Measurements from ENCODE around the gene CACNA1C.

Gene CACNA1C

DNA sequence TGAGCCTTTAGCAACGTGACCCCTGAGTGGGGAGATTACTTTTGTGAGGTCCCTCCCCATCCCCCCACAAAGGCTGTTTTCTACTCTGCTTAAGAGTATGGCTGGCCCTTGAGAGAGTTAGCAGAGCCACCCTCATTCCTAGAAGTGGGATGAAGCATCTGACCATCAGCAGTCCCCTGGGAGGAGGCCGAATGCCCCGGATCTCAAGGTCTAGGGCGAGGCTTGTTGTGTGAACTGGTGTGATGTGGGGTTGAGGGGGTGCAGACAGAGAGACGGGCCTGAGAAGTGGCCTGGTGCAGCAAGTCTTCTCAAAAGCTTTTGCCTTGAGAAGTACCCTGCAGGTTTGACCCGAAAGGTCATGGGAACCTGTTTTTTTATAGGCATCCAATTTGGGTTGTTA lies 589.0 kb downstream of the CACNA1C start:
- H3K9me3 ChIP-seq (ENCODE audit: control insufficient read depth in 5 of 5, low read length in 5 of 5): no peaks in the 10 kb centered on the region
- peaks cover 3 to 19% (median 4%) of the 10 kb centered on the region in 5 donors for H3K27me3 ChIP-seq (ENCODE audit: control insufficient read depth in 5 of 5, insufficient read depth in 4 of 5, low read length in 5 of 5)
- no peak overlapping the region for H3K4me3 ChIP-seq (ENCODE audit: low read depth in 1 of 5, low read length in 5 of 5)
- H3K4me1 ChIP-seq (ENCODE audit: control insufficient read depth in 5 of 5, insufficient read depth in 5 of 5, low read length in 5 of 5): peaks cover 0 to 43% (median 12%) of the 10 kb centered on the region in 5 donors
- no peaks in the 10 kb centered on the region for H3K36me3 ChIP-seq (ENCODE audit: control insufficient read depth in 5 of 5, insufficient read depth in 5 of 5, low read length in 5 of 5)
- H3K9ac ChIP-seq (ENCODE audit: low read length in 5 of 5): no peak overlapping the region
- H3K27ac ChIP-seq (ENCODE audit: low read depth, low read length): no peak overlapping the region

GRCh38 chr12:2642176-2642892 lies 589.5 kb downstream of the CACNA1C start:
- Histone ChIP-seq H3K9ac (ENCODE audit: low read length in 5 of 5) (no peak overlapping the region), H3K36me3 (ENCODE audit: control insufficient read depth in 5 of 5, insufficient read depth in 5 of 5, low read length in 5 of 5) (no peaks in the 10 kb centered on the region), H3K27ac (ENCODE audit: low read depth, low read length) (no peak overlapping the region), H3K4me1 (ENCODE audit: control insufficient read depth in 5 of 5, insufficient read depth in 5 of 5, low read length in 5 of 5) (peaks cover 0 to 43% (median 12%) of the 10 kb centered on the region in 5 donors), H3K27me3 (ENCODE audit: control insufficient read depth in 5 of 5, insufficient read depth in 4 of 5, low read length in 5 of 5) (peaks cover 3 to 19% (median 4%) of the 10 kb centered on the region in 5 donors), H3K9me3 (ENCODE audit: control insufficient read depth in 5 of 5, low read length in 5 of 5) (no peaks in the 10 kb centered on the region), H3K4me3 (ENCODE audit: low read depth in 1 of 5, low read length in 5 of 5) (no peak overlapping the region)

GRCh38 chr12:2642896-2643425 lies 590.2 kb downstream of the CACNA1C start:
- peaks cover 0 to 43% (median 12%) of the 10 kb centered on the region in 5 donors for H3K4me1 ChIP-seq (ENCODE audit: control insufficient read depth in 5 of 5, insufficient read depth in 5 of 5, low read length in 5 of 5)
- no peaks in the 10 kb centered on the region for H3K9me3 ChIP-seq (ENCODE audit: control insufficient read depth in 5 of 5, low read length in 5 of 5)
- H3K9ac ChIP-seq (ENCODE audit: low read length in 5 of 5): no peak overlapping the region
- no peak overlapping the region for H3K27ac ChIP-seq (ENCODE audit: low read depth, low read length)
- H3K36me3 ChIP-seq (ENCODE audit: control insufficient read depth in 5 of 5, insufficient read depth in 5 of 5, low read length in 5 of 5): no peaks in the 10 kb centered on the region
- no peak overlapping the region for H3K4me3 ChIP-seq (ENCODE audit: low read depth in 1 of 5, low read length in 5 of 5)
- peaks cover 3 to 19% (median 4%) of the 10 kb centered on the region in 5 donors for H3K27me3 ChIP-seq (ENCODE audit: control insufficient read depth in 5 of 5, insufficient read depth in 4 of 5, low read length in 5 of 5)

GRCh38 chr12:2643576-2644135 lies 590.9 kb downstream of the CACNA1C start:
- H3K9ac ChIP-seq (ENCODE audit: low read length in 5 of 5): no peak overlapping the region
- peaks cover 0 to 43% (median 12%) of the 10 kb centered on the region in 5 donors for H3K4me1 ChIP-seq (ENCODE audit: control insufficient read depth in 5 of 5, insufficient read depth in 5 of 5, low read length in 5 of 5)
- peaks cover 3 to 19% (median 4%) of the 10 kb centered on the region in 5 donors for H3K27me3 ChIP-seq (ENCODE audit: control insufficient read depth in 5 of 5, insufficient read depth in 4 of 5, low read length in 5 of 5)
- no peak overlapping the region for H3K27ac ChIP-seq (ENCODE audit: low read depth, low read length)
- no peak overlapping the region for H3K4me3 ChIP-seq (ENCODE audit: low read depth in 1 of 5, low read length in 5 of 5)
- H3K9me3 ChIP-seq (ENCODE audit: control insufficient read depth in 5 of 5, low read length in 5 of 5): no peaks in the 10 kb centered on the region
- no peaks in the 10 kb centered on the region for H3K36me3 ChIP-seq (ENCODE audit: control insufficient read depth in 5 of 5, insufficient read depth in 5 of 5, low read length in 5 of 5)

- H3K27ac ChIP-seq (ENCODE audit: low read depth, low read length): no peak overlapping the region
- peaks cover 3 to 13% (median 4%) of the 10 kb centered on the region in 5 donors for H3K27me3 ChIP-seq (ENCODE audit: control insufficient read depth in 5 of 5, insufficient read depth in 4 of 5, low read length in 5 of 5)
- H3K4me1 ChIP-seq (ENCODE audit: control insufficient read depth in 5 of 5, insufficient read depth in 5 of 5, low read length in 5 of 5): peaks cover 0 to 41% (median 12%) of the 10 kb centered on the region in 5 donors
- H3K36me3 ChIP-seq (ENCODE audit: control insufficient read depth in 5 of 5, insufficient read depth in 5 of 5, low read length in 5 of 5): no peaks in the 10 kb centered on the region
- no peak overlapping the region for H3K4me3 ChIP-seq (ENCODE audit: low read depth in 1 of 5, low read length in 5 of 5)
- H3K9ac ChIP-seq (ENCODE audit: low read length in 5 of 5): no peak overlapping the region
- no peaks in the 10 kb centered on the region for H3K9me3 ChIP-seq (ENCODE audit: control insufficient read depth in 5 of 5, low read length in 5 of 5)
Measured at GRCh38 chr12:2644683-2645405, 592.1 kb downstream of the CACNA1C start.

- Histone ChIP-seq H3K4me1 (ENCODE audit: control insufficient read depth in 5 of 5, insufficient read depth in 5 of 5, low read length in 5 of 5) (peaks cover 0 to 35% (median 7%) of the 10 kb centered on the region in 5 donors), H3K27me3 (ENCODE audit: control insufficient read depth in 5 of 5, insufficient read depth in 4 of 5, low read length in 5 of 5) (peaks cover under 1 to 14% (median 3%) of the 10 kb centered on the region in 5 donors), H3K9ac (ENCODE audit: low read length in 5 of 5) (no peak overlapping the region), H3K4me3 (ENCODE audit: low read depth in 1 of 5, low read length in 5 of 5) (no peak overlapping the region), H3K36me3 (ENCODE audit: control insufficient read depth in 5 of 5, insufficient read depth in 5 of 5, low read length in 5 of 5) (no peaks in the 10 kb centered on the region), H3K27ac (ENCODE audit: low read depth, low read length) (no peak overlapping the region), H3K9me3 (ENCODE audit: control insufficient read depth in 5 of 5, low read length in 5 of 5) (no peaks in the 10 kb centered on the region)
Measured at GRCh38 chr12:2645460-2645859, 592.7 kb downstream of the CACNA1C start.

DNA sequence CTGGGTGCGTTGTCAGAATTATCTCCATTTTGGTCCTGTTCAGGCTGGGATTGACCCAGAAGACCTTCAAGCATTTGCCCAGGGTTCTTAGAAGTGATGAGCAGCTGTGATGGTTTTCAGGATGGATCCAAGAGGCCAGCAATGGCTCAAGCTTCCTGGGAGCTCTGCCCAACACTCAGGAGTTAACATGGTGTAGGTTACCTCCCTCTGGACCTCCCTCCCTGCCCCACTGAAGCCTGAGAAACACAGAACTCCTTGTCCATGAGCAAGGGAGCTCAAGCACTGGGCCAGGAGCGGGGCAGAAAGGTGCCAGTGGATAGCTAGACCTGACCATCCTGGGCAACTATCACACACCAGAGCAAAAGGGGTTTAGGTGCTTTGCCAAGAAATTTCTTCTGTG lies 593.6 kb downstream of the CACNA1C start:
- H3K9me3 ChIP-seq (ENCODE audit: control insufficient read depth in 5 of 5, low read length in 5 of 5): no peaks in the 10 kb centered on the region
- H3K4me3 ChIP-seq (ENCODE audit: low read depth in 1 of 5, low read length in 5 of 5): no peak overlapping the region
- H3K27ac ChIP-seq (ENCODE audit: low read depth, low read length): no peak overlapping the region
- no peaks in the 10 kb centered on the region for H3K36me3 ChIP-seq (ENCODE audit: control insufficient read depth in 5 of 5, insufficient read depth in 5 of 5, low read length in 5 of 5)
- H3K27me3 ChIP-seq (ENCODE audit: control insufficient read depth in 5 of 5, insufficient read depth in 4 of 5, low read length in 5 of 5): peaks cover 0 to 14% (median 4%) of the 10 kb centered on the region in 5 donors
- H3K4me1 ChIP-seq (ENCODE audit: control insufficient read depth in 5 of 5, insufficient read depth in 5 of 5, low read length in 5 of 5): peaks cover 0 to 26% (median 0%) of the 10 kb centered on the region in 5 donors
- H3K9ac ChIP-seq (ENCODE audit: low read length in 5 of 5): no peak overlapping the region

GRCh38 chr12:2647186-2647585 lies 594.4 kb downstream of the CACNA1C start:
- Histone ChIP-seq H3K9me3 (ENCODE audit: control insufficient read depth in 5 of 5, low read length in 5 of 5) (no peaks in the 10 kb centered on the region), H3K36me3 (ENCODE audit: control insufficient read depth in 5 of 5, insufficient read depth in 5 of 5, low read length in 5 of 5) (no peaks in the 10 kb centered on the region), H3K9ac (ENCODE audit: low read length in 5 of 5) (no peak overlapping the region), H3K4me1 (ENCODE audit: control insufficient read depth in 5 of 5, insufficient read depth in 5 of 5, low read length in 5 of 5) (peaks cover 0 to 18% (median 0%) of the 10 kb centered on the region in 5 donors), H3K27me3 (ENCODE audit: control insufficient read depth in 5 of 5, insufficient read depth in 4 of 5, low read length in 5 of 5) (peaks cover 0 to 13% (median 3%) of the 10 kb centered on the region in 5 donors), H3K27ac (ENCODE audit: low read depth, low read length) (no peak overlapping the region), H3K4me3 (ENCODE audit: low read depth in 1 of 5, low read length in 5 of 5) (no peak overlapping the region)

GRCh38 chr12:2648406-2648805 lies 595.6 kb downstream of the CACNA1C start:
- H3K27ac ChIP-seq (ENCODE audit: low read depth, low read length): no peak overlapping the region
- H3K9me3 ChIP-seq (ENCODE audit: control insufficient read depth in 5 of 5, low read length in 5 of 5): no peaks in the 10 kb centered on the region
- no peaks in the 10 kb centered on the region for H3K36me3 ChIP-seq (ENCODE audit: control insufficient read depth in 5 of 5, insufficient read depth in 5 of 5, low read length in 5 of 5)
- peaks cover 0 to 15% (median 0%) of the 10 kb centered on the region in 5 donors for H3K4me1 ChIP-seq (ENCODE audit: control insufficient read depth in 5 of 5, insufficient read depth in 5 of 5, low read length in 5 of 5)
- peaks cover 0 to 7% (median under 1%) of the 10 kb centered on the region in 5 donors for H3K27me3 ChIP-seq (ENCODE audit: control insufficient read depth in 5 of 5, insufficient read depth in 4 of 5, low read length in 5 of 5)
- H3K9ac ChIP-seq (ENCODE audit: low read length in 5 of 5): no peak overlapping the region
- no peak overlapping the region for H3K4me3 ChIP-seq (ENCODE audit: low read depth in 1 of 5, low read length in 5 of 5)
